Mesendoderm (in vitro differentiated cells): ENCODE measurements around the gene HTD2.
"Not testable (repeated sequence)": the region's sequence is repeated elsewhere in the genome, so short reads cannot be mapped to it uniquely, and the experiment has no call there.

Experiments used
- DNase-seq: peaks from one replicate; pipeline ENCODE4 v3.0.0; 2013
- H2AK5ac ChIP-seq: 2 replicates; pipeline ENCODE4 v1.6.1; 2013; ENCODE audit warnings: low read length, inconsistent platforms
- H2BK120ac ChIP-seq: 2 replicates; pipeline ENCODE4 v1.6.1; 2013; ENCODE audit warnings: low read depth, mild to moderate bottlenecking, low read length, moderate library complexity, mixed read lengths
- H2BK15ac ChIP-seq: replicated peaks from 2 replicates; pipeline ENCODE4 v1.6.1; 2013; ENCODE audit warnings: low read depth, mild to moderate bottlenecking, moderate library complexity
- H2BK5ac ChIP-seq: 2 replicates; pipeline ENCODE4 v1.6.1; 2013; ENCODE audit warnings: low read length, inconsistent platforms
- H3K18ac ChIP-seq: 2 replicates; pipeline ENCODE4 v1.6.1; 2013; ENCODE audit warnings: mild to moderate bottlenecking, low read length, mixed read lengths
- H3K23ac ChIP-seq: one replicate; pipeline ENCODE4 v1.6.1; 2013; ENCODE audit warnings: low read length
- H3K27ac ChIP-seq: 2 replicates; pipeline ENCODE4 v1.5.1; 2013; ENCODE audit warnings: low read depth, mild to moderate bottlenecking, inconsistent platforms, low read length, moderate library complexity
- H3K27me3 ChIP-seq: 2 replicates; pipeline ENCODE4 v1.6.1; 2013; ENCODE audit warnings: low read length, control low read depth, mild to moderate bottlenecking, inconsistent platforms; ENCODE audit not compliant: insufficient read depth, poor library complexity
- H3K36me3 ChIP-seq: 2 replicates; pipeline ENCODE4 v1.6.1; 2013; ENCODE audit warnings: low read length, inconsistent platforms; ENCODE audit not compliant: control insufficient read depth, insufficient read depth
- H3K4ac ChIP-seq: one replicate; pipeline ENCODE4 v1.6.1; 2013; ENCODE audit warnings: low read depth, mild to moderate bottlenecking, low read length, moderate library complexity
- H3K4me1 ChIP-seq: 2 replicates; pipeline ENCODE4 v1.6.1; 2013; ENCODE audit warnings: low read depth, low read length, inconsistent platforms; ENCODE audit not compliant: control insufficient read depth
- H3K4me2 ChIP-seq: 2 replicates; pipeline ENCODE4 v1.6.1; 2013; ENCODE audit warnings: low read length
- H3K4me3 ChIP-seq: 2 replicates; pipeline ENCODE4 v1.5.1; 2013; ENCODE audit warnings: mild to moderate bottlenecking, low read length
- H3K56ac ChIP-seq: one replicate; pipeline ENCODE4 v1.6.1; 2013; ENCODE audit warnings: low read length
- H3K79me1 ChIP-seq: 2 replicates; pipeline ENCODE4 v1.6.1; 2013; ENCODE audit warnings: low read length, inconsistent platforms
- H3K79me2 ChIP-seq: 2 replicates; pipeline ENCODE4 v1.6.1; 2013; ENCODE audit warnings: mild to moderate bottlenecking, low read length; ENCODE audit not compliant: control insufficient read depth, insufficient read depth
- H3K9ac ChIP-seq: 2 replicates; pipeline ENCODE4 v1.6.1; 2013; ENCODE audit warnings: low read length, inconsistent platforms
- H4K5ac ChIP-seq: one replicate; pipeline ENCODE4 v1.6.1; 2013; ENCODE audit warnings: low read length
- H4K8ac ChIP-seq: one replicate; pipeline ENCODE4 v1.6.1; 2013; ENCODE audit warnings: low read depth, mild to moderate bottlenecking, control low read depth, low read length, moderate library complexity
- WGBS: extraction: QIAGEN DNeasy Blood & Tissue Kit; methylation state at CpG from one replicate; pipeline ENCODE4 v1.1.7; 2013; ENCODE audit warnings: low lambda C conversion rate, missing lambda C conversion rate; ENCODE audit not compliant: insufficient coverage; ENCODE audit errors: extremely low coverage; 5-methylcytosine and 5-hydroxymethylcytosine counted together

HTD2 gene

GRCh38 chr3:58336135-58336882 lies 30.0 kb downstream of the HTD2 start:
- H3K9ac ChIP-seq: no peak overlapping the region
- H2BK5ac ChIP-seq: no peak overlapping the region
- no peaks in the 10 kb centered on the region for H3K4me1 ChIP-seq
- H3K27me3 ChIP-seq: no peaks in the 10 kb centered on the region
- H3K4me3 ChIP-seq: no peak overlapping the region
- H2BK15ac ChIP-seq: no peak overlapping the region
- no peak overlapping the region for H3K23ac ChIP-seq
- WGBS: no CpG with 5 or more reads among the region's 3 CpGs
- H3K4ac ChIP-seq: no peak overlapping the region
- no peaks in the 10 kb centered on the region for H3K36me3 ChIP-seq
- H3K4me2 ChIP-seq: no peak overlapping the region
- H4K8ac ChIP-seq: no peak overlapping the region
- no peak overlapping the region for H2AK5ac ChIP-seq
- H3K79me1 ChIP-seq: no peaks in the 10 kb centered on the region
- no peak overlapping the region for H4K5ac ChIP-seq
- H3K79me2 ChIP-seq: no peaks in the 10 kb centered on the region
- H2BK120ac ChIP-seq: no peak overlapping the region
- H3K27ac ChIP-seq: no peak overlapping the region
- no peak overlapping the region for H3K18ac ChIP-seq
- DNase-seq: no peak
- H3K56ac ChIP-seq: no peak overlapping the region

- Histone ChIP-seq H3K27me3 (no peaks in the 10 kb centered on the region), H4K5ac (no peak overlapping the region), H2BK120ac (no peak overlapping the region), H3K9ac (no peak overlapping the region), H3K4ac (no peak overlapping the region), H3K4me3 (no peak overlapping the region), H2BK5ac (no peak overlapping the region), H3K4me2 (no peak overlapping the region), H3K36me3 (no peaks in the 10 kb centered on the region), H2BK15ac (no peak overlapping the region), H3K79me2 (no peaks in the 10 kb centered on the region), H3K56ac (no peak overlapping the region), H3K23ac (no peak overlapping the region), H2AK5ac (no peak overlapping the region), H3K79me1 (no peaks in the 10 kb centered on the region), H3K4me1 (no peaks in the 10 kb centered on the region), H3K18ac (no peak overlapping the region), H4K8ac (no peak overlapping the region), H3K27ac (no peak overlapping the region)
- no peak for DNase-seq
- WGBS: no CpG with 5 or more reads among the region's 1 CpG
These were observed 30.9 kb downstream of the HTD2 start for GRCh38 chr3:58337190-58337589.

GRCh38 chr3:58339146-58339545 lies 32.8 kb downstream of the HTD2 start:
- 100% methylated on average over 1 of the region's 12 CpGs for WGBS
- not testable (repeated sequence) for H3K79me1 ChIP-seq, H3K56ac ChIP-seq, H2AK5ac ChIP-seq, H3K4me3 ChIP-seq, H3K18ac ChIP-seq, H3K9ac ChIP-seq, H3K27me3 ChIP-seq, H3K27ac ChIP-seq, DNase-seq, H3K4me1 ChIP-seq, H2BK15ac ChIP-seq, H3K4me2 ChIP-seq, H3K23ac ChIP-seq, H3K4ac ChIP-seq, H4K8ac ChIP-seq, H2BK5ac ChIP-seq, H4K5ac ChIP-seq, H3K36me3 ChIP-seq, H3K79me2 ChIP-seq, H2BK120ac ChIP-seq

GRCh38 chr3:58340594-58341244 lies 34.4 kb downstream of the HTD2 start:
- no peaks in the 10 kb centered on the region for H3K4me1 ChIP-seq
- no peak overlapping the region for H3K56ac ChIP-seq
- H3K36me3 ChIP-seq: no peaks in the 10 kb centered on the region
- no peaks in the 10 kb centered on the region for H3K27me3 ChIP-seq
- no peak overlapping the region for H4K8ac ChIP-seq
- H3K4me3 ChIP-seq: no peak overlapping the region
- no peak overlapping the region for H3K27ac ChIP-seq
- H3K18ac ChIP-seq: no peak overlapping the region
- H2BK15ac ChIP-seq: no peak overlapping the region
- no peak overlapping the region for H2BK5ac ChIP-seq
- no peak for DNase-seq
- H2AK5ac ChIP-seq: no peak overlapping the region
- H3K79me2 ChIP-seq: no peaks in the 10 kb centered on the region
- no peaks in the 10 kb centered on the region for H3K79me1 ChIP-seq
- H2BK120ac ChIP-seq: no peak overlapping the region
- WGBS: no CpG with 5 or more reads among the region's 3 CpGs
- H3K4ac ChIP-seq: no peak overlapping the region
- H3K23ac ChIP-seq: no peak overlapping the region
- H3K4me2 ChIP-seq: no peak overlapping the region
- H4K5ac ChIP-seq: no peak overlapping the region
- no peak overlapping the region for H3K9ac ChIP-seq

- no peak overlapping the region for H2BK120ac ChIP-seq
- H3K36me3 ChIP-seq: no peaks in the 10 kb centered on the region
- H3K18ac ChIP-seq: no peak overlapping the region
- WGBS: no CpG with 5 or more reads among the region's 3 CpGs
- H3K4ac ChIP-seq: no peak overlapping the region
- no peak overlapping the region for H3K27ac ChIP-seq
- no peak overlapping the region for H2AK5ac ChIP-seq
- no peak overlapping the region for H3K9ac ChIP-seq
- no peaks in the 10 kb centered on the region for H3K4me1 ChIP-seq
- H3K27me3 ChIP-seq: no peaks in the 10 kb centered on the region
- H3K4me3 ChIP-seq: no peak overlapping the region
- no peak for DNase-seq
- H2BK15ac ChIP-seq: no peak overlapping the region
- H4K5ac ChIP-seq: no peak overlapping the region
- no peak overlapping the region for H3K56ac ChIP-seq
- no peak overlapping the region for H3K23ac ChIP-seq
- H4K8ac ChIP-seq: no peak overlapping the region
- no peak overlapping the region for H2BK5ac ChIP-seq
- H3K79me1 ChIP-seq: no peaks in the 10 kb centered on the region
- no peak overlapping the region for H3K4me2 ChIP-seq
- H3K79me2 ChIP-seq: no peaks in the 10 kb centered on the region
These were observed 35.1 kb downstream of the HTD2 start for GRCh38 chr3:58341376-58341775.
